Thymus (tissue), 11 donors: Measurements from ENCODE around the gene HSD17B3. TPM values are rescaled to one million over a fixed set of nuclear protein-coding genes. Genes with fewer than 3 reads are reported as not detected.
"Not testable (repeated sequence)": the region's sequence is repeated elsewhere in the genome, so short reads cannot be mapped to it uniquely, and the experiment has no call there.

Experiments used
- DNase-seq, 9 donors: peaks; one replicate each; pipeline ENCODE4 v3.0.0-alpha.2; 2013; ENCODE audit warnings: low spot score in 9 of 9, low read depth in 6 of 9, missing footprints in 1 of 9
- H3K27ac ChIP-seq, 2 donors: one replicate each; pipeline ENCODE4 v1.5.1; 2013; ENCODE audit warnings: control low read depth in 1 of 2, low read depth in 1 of 2, low read length in 1 of 2, mild to moderate bottlenecking in 1 of 2, moderate library complexity in 1 of 2
- H3K27me3 ChIP-seq, 2 donors: one replicate each; pipeline ENCODE4 v1.5.1; 2013; ENCODE audit warnings: low read length in 1 of 2; ENCODE audit not compliant: control insufficient read depth in 2 of 2, insufficient read depth in 1 of 2
- H3K36me3 ChIP-seq, 2 donors: one replicate each; pipeline ENCODE4 v1.5.1; 2013; ENCODE audit warnings: low read length in 1 of 2, mild to moderate bottlenecking in 1 of 2, moderate library complexity in 1 of 2; ENCODE audit not compliant: control insufficient read depth in 2 of 2, insufficient read depth in 2 of 2
- H3K4me1 ChIP-seq, 2 donors: one replicate each; pipeline ENCODE4 v1.5.1; 2013; ENCODE audit warnings: low read length in 2 of 2; ENCODE audit not compliant: control insufficient read depth in 2 of 2, insufficient read depth in 2 of 2
- H3K4me3 ChIP-seq, 2 donors: one replicate each; pipeline ENCODE4 v1.5.1; 2013; ENCODE audit warnings: low read length in 2 of 2, control low read depth in 1 of 2, mild to moderate bottlenecking in 1 of 2
- H3K9me3 ChIP-seq, 2 donors: one replicate each; pipeline ENCODE4 v1.5.1; 2013; ENCODE audit warnings: low read length in 1 of 2, mild to moderate bottlenecking in 1 of 2; ENCODE audit not compliant: control insufficient read depth in 2 of 2, insufficient read depth in 1 of 2
- WGBS: extraction: QIAGEN DNeasy Blood & Tissue Kit; methylation state at CpG from one replicate; pipeline ENCODE4 v1.1.7; 2013; 5-methylcytosine and 5-hydroxymethylcytosine counted together
- polyA plus RNA-seq: library from polyadenylated mRNA; stranded (reverse); fragments of 200-250 nt; gene quantifications from one replicate; pipeline ENCODE4 v1.2.3, GENCODE V29; 2013
- total RNA-seq: library from RNA; stranded (reverse); fragments of 120-200 nt; gene quantifications from one replicate; pipeline ENCODE4 v1.2.4, GENCODE V29; 2013
- donor health status: healthy.

The HSD17B3 gene
- total and polyA plus RNA-seq, 2 donors, result 0.28 to 8.4 TPM

- H3K4me1 ChIP-seq, result no peaks in the 10 kb centered on the region
- H3K9me3 ChIP-seq, result peaks cover 0 to under 1% of the 10 kb centered on the region in 2 donors
- no peak overlapping the region for H3K27ac ChIP-seq
- no peaks in the 10 kb centered on the region for H3K27me3 ChIP-seq
- no peak for DNase-seq
- 77% methylated on average over 6 of the region's 6 CpGs for WGBS
- H3K4me3 ChIP-seq, result no peak overlapping the region
- H3K36me3 ChIP-seq, result no peaks in the 10 kb centered on the region
These were observed 17.1 kb upstream of the HSD17B3 start for GRCh38 chr9:96318921-96319565.

GRCh38 chr9:96317335-96317980, 15.5 kb upstream of the HSD17B3 start:
- Histone ChIP-seq H3K27ac (no peak overlapping the region), H3K36me3 (no peaks in the 10 kb centered on the region), H3K27me3 (no peaks in the 10 kb centered on the region), H3K9me3 (peaks cover 0 to 8% of the 10 kb centered on the region in 2 donors), H3K4me3 (no peak overlapping the region), H3K4me1 (no peaks in the 10 kb centered on the region)
- WGBS, result 63% methylated on average over 9 of the region's 9 CpGs
- DNase-seq, result peak; percentile 3 to 59 (median 20)

GRCh38 chr9:96309850-96310249, 7.9 kb upstream of the HSD17B3 start:
- H3K9me3 ChIP-seq, result peaks cover 0 to 8% of the 10 kb centered on the region in 2 donors
- 97% methylated on average over 7 of the region's 7 CpGs for WGBS
- H3K36me3 ChIP-seq, result no peaks in the 10 kb centered on the region
- H3K27me3 ChIP-seq, result no peaks in the 10 kb centered on the region
- no peak for DNase-seq
- H3K4me3 ChIP-seq, result no peak overlapping the region
- H3K27ac ChIP-seq, result no peak overlapping the region
- H3K4me1 ChIP-seq, result no peaks in the 10 kb centered on the region

GRCh38 chr9:96306958-96307357, 5.0 kb upstream of the HSD17B3 start:
- 98% methylated on average over 6 of the region's 6 CpGs for WGBS
- H3K36me3 ChIP-seq, H3K27ac ChIP-seq, DNase-seq, H3K4me3 ChIP-seq, H3K4me1 ChIP-seq, H3K9me3 ChIP-seq, H3K27me3 ChIP-seq: not testable (repeated sequence)

DNA sequence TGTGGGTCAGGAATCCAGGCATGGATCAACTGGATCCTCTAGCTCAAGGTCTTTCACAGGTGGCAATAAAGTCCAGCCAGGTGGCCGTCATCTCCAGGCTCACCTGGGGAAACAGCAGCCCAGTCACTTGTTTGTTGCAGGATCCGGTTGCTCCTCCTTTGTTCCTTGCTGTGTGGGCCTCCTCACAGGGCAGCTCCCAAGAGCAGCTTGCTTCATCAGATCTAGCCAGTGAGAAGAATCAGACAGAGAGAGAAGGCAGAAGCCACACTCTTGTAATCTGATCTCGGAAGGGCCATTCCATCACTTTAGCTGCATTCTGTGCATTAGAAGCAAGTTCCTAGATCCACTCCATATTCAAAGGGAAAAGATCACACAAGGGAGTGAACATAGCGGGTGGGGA, 3.2 kb upstream of the HSD17B3 start:
- DNase-seq, result no peak
- no peak overlapping the region for H3K4me3 ChIP-seq
- no peaks in the 10 kb centered on the region for H3K4me1 ChIP-seq
- no peaks in the 10 kb centered on the region for H3K36me3 ChIP-seq
- no peaks in the 10 kb centered on the region for H3K9me3 ChIP-seq
- no peaks in the 10 kb centered on the region for H3K27me3 ChIP-seq
- H3K27ac ChIP-seq, result no peak overlapping the region
- WGBS, result 69% methylated on average over 4 of the region's 4 CpGs

GRCh38 chr9:96304230-96304629, 2.3 kb upstream of the HSD17B3 start:
- H3K9me3 ChIP-seq, result no peaks in the 10 kb centered on the region
- H3K4me3 ChIP-seq, result no peak overlapping the region
- no peaks in the 10 kb centered on the region for H3K27me3 ChIP-seq
- no peak overlapping the region for H3K27ac ChIP-seq
- H3K4me1 ChIP-seq, result no peaks in the 10 kb centered on the region
- DNase-seq, result no peak
- H3K36me3 ChIP-seq, result no peaks in the 10 kb centered on the region

DNA sequence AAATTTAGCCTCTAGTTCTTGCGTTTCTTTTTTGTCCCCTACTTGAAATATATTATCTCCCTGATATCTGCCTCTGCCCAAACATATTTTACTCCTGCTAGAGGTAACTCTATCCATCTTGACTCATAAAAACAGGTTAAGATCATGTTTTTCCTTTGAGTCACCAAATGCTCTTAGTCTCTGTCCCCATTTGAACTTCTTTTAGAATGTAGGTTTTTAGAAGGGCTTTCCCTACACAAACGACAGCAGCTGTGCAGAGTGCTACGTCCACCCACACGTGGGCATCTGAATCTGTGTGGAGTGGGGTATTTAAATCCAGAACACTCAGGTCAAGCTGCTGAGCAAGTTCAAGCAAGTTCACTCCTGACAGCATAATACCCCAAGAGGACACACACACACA, 2.2 kb downstream of the HSD17B3 start:
- 92% methylated on average over 4 of the region's 4 CpGs for WGBS
- Histone ChIP-seq H3K27ac (no peak overlapping the region), H3K4me3 (no peak overlapping the region), H3K27me3 (no peaks in the 10 kb centered on the region), H3K4me1 (no peaks in the 10 kb centered on the region), H3K36me3 (no peaks in the 10 kb centered on the region), H3K9me3 (no peaks in the 10 kb centered on the region)
- DNase-seq, result no peak

DNA sequence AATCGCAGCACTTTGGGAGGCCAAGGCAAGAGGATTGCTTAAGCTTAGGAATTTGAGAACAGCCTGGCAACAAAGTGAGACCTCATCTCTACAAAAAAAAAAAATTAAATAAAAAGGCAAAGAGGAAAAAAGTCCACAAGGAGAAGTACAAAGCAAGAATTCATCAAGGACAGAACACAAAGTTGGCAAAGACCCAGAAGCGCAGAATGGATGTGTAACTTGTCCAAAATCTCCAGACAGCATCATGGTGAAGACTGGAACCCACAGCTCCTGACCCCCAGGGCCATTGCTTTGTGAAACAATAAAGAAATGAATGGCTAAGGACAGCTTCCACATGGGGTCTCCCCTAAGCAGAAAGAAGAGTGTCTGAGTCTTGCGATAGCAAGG, 7.8 kb downstream of the HSD17B3 start:
- no peak overlapping the region for H3K4me3 ChIP-seq

DNA sequence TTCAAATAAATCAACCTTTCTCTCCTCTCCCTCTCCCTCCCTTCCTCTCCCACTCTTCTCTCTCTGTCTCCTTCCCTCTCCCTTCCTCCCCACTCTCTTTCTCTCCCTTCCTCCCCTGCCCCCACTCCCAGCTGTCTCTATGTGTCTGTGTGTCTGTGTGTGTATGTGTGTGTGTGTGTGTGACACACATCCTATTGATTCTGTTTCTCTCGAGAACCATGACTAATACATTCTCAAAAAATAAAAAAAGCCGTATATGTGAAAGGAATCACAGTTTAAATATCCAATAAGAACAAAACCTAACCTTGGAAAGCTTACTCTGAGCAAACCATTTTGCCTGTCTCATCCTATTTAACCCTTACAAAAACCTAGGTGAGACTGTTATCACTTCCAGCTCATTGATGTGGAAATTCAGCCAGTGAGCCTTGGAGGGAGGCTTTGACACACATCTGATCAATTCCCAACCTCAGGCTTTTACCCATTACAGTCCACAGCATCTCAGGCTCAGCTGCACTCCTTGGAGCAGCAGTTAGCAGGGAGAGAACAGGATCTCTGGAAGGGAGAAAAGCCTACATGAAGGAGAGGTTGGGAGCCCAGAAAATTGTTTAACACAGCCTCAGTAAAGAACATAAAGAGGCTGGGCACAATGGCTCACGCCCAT, 8.3 kb downstream of the HSD17B3 start:
- DNase-seq, result no peak
- 82% methylated on average over 3 of the region's 3 CpGs for WGBS

More for the DNA sequence above, 7.8 kb downstream of the HSD17B3 start:
- Histone ChIP-seq H3K9me3 (no peaks in the 10 kb centered on the region), H3K36me3 (no peaks in the 10 kb centered on the region), H3K27me3 (no peaks in the 10 kb centered on the region), H3K27ac (no peak overlapping the region), H3K4me1 (no peaks in the 10 kb centered on the region)
- DNase-seq, result no peak
- 98% methylated on average over 3 of the region's 3 CpGs for WGBS

More for the DNA sequence above, 8.3 kb downstream of the HSD17B3 start:
- no peaks in the 10 kb centered on the region for H3K36me3 ChIP-seq
- H3K9me3 ChIP-seq, result no peaks in the 10 kb centered on the region
- H3K27ac ChIP-seq, result no peak overlapping the region
- H3K4me3 ChIP-seq, result no peak overlapping the region
- H3K4me1 ChIP-seq, result no peaks in the 10 kb centered on the region
- H3K27me3 ChIP-seq, result no peaks in the 10 kb centered on the region
